ENCODE results near the gene ARHGAP6. TPM values are rescaled to one million over a fixed set of nuclear protein-coding genes. Genes with fewer than 3 reads are reported as not detected.
"Not testable (repeated sequence)": the region's sequence is repeated elsewhere in the genome, so short reads cannot be mapped to it uniquely, and the experiment has no call there.

Gene ARHGAP6
- total and polyA plus RNA-seq, 2 of the 4 experiments (the other 2 are of a cell fraction): 1.4 to 1.8 TPM

DNA sequence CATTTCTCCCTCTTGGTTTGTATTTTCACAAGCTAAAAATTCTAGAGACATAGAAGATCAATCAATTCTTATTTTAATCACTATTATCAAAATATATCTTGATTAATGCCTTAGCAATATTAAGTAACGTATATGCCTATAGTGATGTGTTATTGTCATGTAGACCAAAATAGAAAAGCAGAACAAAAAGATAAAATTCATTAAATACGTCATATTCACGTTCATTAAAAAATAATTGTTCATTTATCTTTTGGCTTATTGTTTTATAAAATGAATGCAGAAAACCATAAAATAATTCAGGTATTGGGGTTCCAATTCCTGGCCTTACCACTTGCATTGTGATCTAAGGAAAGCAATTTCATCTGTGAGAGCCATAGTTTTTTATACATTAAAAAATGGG, 300.3 kb downstream of the ARHGAP6 start (continued):
- TF ChIP-seq SMC3 (IDR thresholded peaks at IDR 0.05; ENCODE audit: low read depth, low read length) (no peak), POLR2A (IDR thresholded peaks at IDR 0.05; ENCODE audit: low read depth, low read length) (no peak), MAZ (IDR thresholded peaks at IDR 0.05; ENCODE audit: borderline replicate concordance, low read depth, low read length) (no peak)

DNA sequence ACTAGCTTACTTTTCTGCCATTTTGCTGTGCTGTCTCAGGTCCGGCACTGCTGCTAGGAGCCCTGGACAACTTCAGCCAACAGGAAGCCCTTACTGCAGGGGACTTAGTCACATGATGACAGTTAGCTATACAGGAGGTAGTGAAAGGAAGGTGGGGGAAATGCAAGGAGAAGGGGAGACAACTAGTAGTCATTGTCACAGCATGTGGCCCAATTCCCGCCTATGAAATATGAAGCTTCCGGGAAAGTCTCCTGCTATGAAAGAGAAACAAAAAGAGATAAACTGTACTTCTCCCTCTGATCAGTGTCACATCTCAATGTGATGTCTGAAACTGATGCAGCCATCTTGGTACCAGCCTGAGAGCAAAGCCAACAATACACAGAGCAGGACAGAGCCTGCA, 300.9 kb downstream of the ARHGAP6 start:
- Histone ChIP-seq H3K4me3 (ENCODE audit: insufficient read depth, low read depth, low read length) (no peak overlapping the region), H3K4me1 (ENCODE audit: control insufficient read depth, insufficient read depth, low read length) (peaks cover 1% of the 10 kb centered on the region; the same call in 1 of the 2 replicates), H4K20me1 (ENCODE audit: insufficient read depth, low read length) (no peaks in the 10 kb centered on the region), H3K36me3 (ENCODE audit: control insufficient read depth, insufficient read depth, low read length) (no peaks in the 10 kb centered on the region), H3K18ac (ENCODE audit: low read depth, low read length) (no peak overlapping the region), H3K27me3 (ENCODE audit: control insufficient read depth, insufficient read depth, low read length) (no peaks in the 10 kb centered on the region), H3K9me3 (ENCODE audit: control insufficient read depth, insufficient read depth, low read length) (no peaks in the 10 kb centered on the region), H3K4ac (ENCODE audit: low read depth, low read length) (no peak overlapping the region), H3K9ac (ENCODE audit: low read depth, low read length) (no peak overlapping the region), H2BK120ac (ENCODE audit: low read depth, low read length) (no peak overlapping the region), H3K56ac (ENCODE audit: extremely low read depth, insufficient read depth, low read length) (no peak overlapping the region), H3K79me1 (ENCODE audit: low read depth in 1 of 2, low read length in 2 of 2) (no peaks in the 10 kb centered on the region), H2AFZ (replicated peaks; ENCODE audit: low read length, poor library complexity) (no peak overlapping the region), H4K91ac (ENCODE audit: insufficient read depth, low read depth, low read length) (no peak overlapping the region), H3K27ac (ENCODE audit: insufficient read depth, low read length) (no peak overlapping the region), H2BK20ac (ENCODE audit: low read depth, low read length) (no peak overlapping the region), H2BK5ac (ENCODE audit: low read depth, low read length, poor library complexity, severe bottlenecking) (no peak overlapping the region), H3K9me1 (ENCODE audit: insufficient read depth, low read length) (0 out of 2 replicates have a peak, but pooled peaks cover 3% of the 10 kb centered on the region), H2AK5ac (ENCODE audit: low read depth, low read length) (no peak overlapping the region), H4K5ac (ENCODE audit: low read depth, low read length) (no peak overlapping the region), H2BK15ac (ENCODE audit: low read depth, low read length) (no peak overlapping the region), H4K8ac (ENCODE audit: low read depth in 2 of 2, low read length in 2 of 2) (no peak overlapping the region), H3K23ac (ENCODE audit: low read depth, low read length) (no peak overlapping the region), H2AK9ac (replicated peaks; ENCODE audit: low read depth, low read length, poor library complexity) (no peak overlapping the region), H3K14ac (replicated peaks; ENCODE audit: low read depth, low read length) (no peak overlapping the region), H3K4me2 (ENCODE audit: low read depth, low read length) (no peak overlapping the region)
- no TSS peak for BruUV-seq (replicated peaks)
- dilution Hi-C loops (cut with HindIII; ENCODE audit: low sequenced_read_pairs, unreplicated experiment): no loop called here
- ChIA-PET CTCF (no interaction called here), POLR2A (ENCODE audit: unreplicated experiment) (no interaction called here)
- ATAC-seq (ENCODE audit: low read depth) (no peak), DNase-seq (no peak)
- WGBS, 2 experiments (ENCODE audit: extremely low coverage in 2 of 2, insufficient read length in 1 of 2): no CpG with 5 or more reads among the region's 3 CpGs
- in situ Hi-C loops (cut with MboI; ENCODE audit: low sequenced_read_pairs): no loop called here
- intact Hi-C loops (cut with micrococcal nuclease): no loop called here
- TF ChIP-seq MAFK (IDR thresholded peaks at IDR 0.05; ENCODE audit: low read depth, low read length) (no peak), RCOR1 (IDR thresholded peaks at IDR 0.05; ENCODE audit: insufficient replicate concordance, low read length) (no peak), POLR2A (IDR thresholded peaks at IDR 0.05; ENCODE audit: low read depth, low read length) (no peak), RFX5 (IDR thresholded peaks at IDR 0.05; ENCODE audit: low read depth, low read length) (no peak), MXI1 (IDR thresholded peaks at IDR 0.05; ENCODE audit: borderline replicate concordance, low read depth, low read length) (no peak)

DNA sequence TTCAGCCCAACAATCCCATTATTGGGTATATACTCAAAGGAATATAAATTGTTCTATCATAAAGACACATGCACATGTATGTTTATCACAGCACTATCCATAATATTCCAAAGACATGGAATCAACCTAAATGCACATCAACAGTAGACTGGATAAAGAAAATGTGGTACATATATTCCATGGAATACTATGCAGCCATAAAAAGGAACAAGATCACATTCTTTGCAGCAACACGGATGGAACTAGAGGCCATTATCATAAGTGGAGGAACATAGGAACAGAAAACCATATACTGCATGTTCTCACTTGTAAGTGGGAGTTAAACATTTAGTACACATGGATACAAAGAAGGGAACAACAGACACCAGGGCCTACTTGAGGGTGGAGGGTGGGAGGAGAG, 301.9 kb downstream of the ARHGAP6 start:
- H3K4me1 ChIP-seq (ENCODE audit: control insufficient read depth, insufficient read depth, low read length); H2BK5ac ChIP-seq (ENCODE audit: low read depth, low read length, poor library complexity, severe bottlenecking); H3K4ac ChIP-seq (ENCODE audit: low read depth, low read length); H3K9ac ChIP-seq (ENCODE audit: low read depth, low read length); H3K4me3 ChIP-seq (ENCODE audit: insufficient read depth, low read depth, low read length); H4K8ac ChIP-seq (ENCODE audit: low read depth in 2 of 2, low read length in 2 of 2); H4K5ac ChIP-seq (ENCODE audit: low read depth, low read length); H2BK20ac ChIP-seq (ENCODE audit: low read depth, low read length); H3K9me3 ChIP-seq (ENCODE audit: control insufficient read depth, insufficient read depth, low read length); H3K79me1 ChIP-seq (ENCODE audit: low read depth in 1 of 2, low read length in 2 of 2); ATAC-seq (ENCODE audit: low read depth); H3K9me1 ChIP-seq (ENCODE audit: insufficient read depth, low read length); H3K23ac ChIP-seq (ENCODE audit: low read depth, low read length); H3K27ac ChIP-seq (ENCODE audit: insufficient read depth, low read length); dilution Hi-C loops (cut with HindIII; ENCODE audit: low sequenced_read_pairs, unreplicated experiment); H2AFZ ChIP-seq (replicated peaks; ENCODE audit: low read length, poor library complexity); H3K18ac ChIP-seq (ENCODE audit: low read depth, low read length); DNase-seq; H2BK15ac ChIP-seq (ENCODE audit: low read depth, low read length); H3K14ac ChIP-seq (replicated peaks; ENCODE audit: low read depth, low read length); H2AK5ac ChIP-seq (ENCODE audit: low read depth, low read length); POLR2A ChIA-PET (ENCODE audit: unreplicated experiment); H3K56ac ChIP-seq (ENCODE audit: extremely low read depth, insufficient read depth, low read length); CTCF ChIA-PET; H2BK120ac ChIP-seq (ENCODE audit: low read depth, low read length); H3K27me3 ChIP-seq (ENCODE audit: control insufficient read depth, insufficient read depth, low read length); intact Hi-C loops (cut with micrococcal nuclease); in situ Hi-C loops (cut with MboI; ENCODE audit: low sequenced_read_pairs); H4K91ac ChIP-seq (ENCODE audit: insufficient read depth, low read depth, low read length); BruUV-seq (replicated peaks); H3K36me3 ChIP-seq (ENCODE audit: control insufficient read depth, insufficient read depth, low read length); H2AK9ac ChIP-seq (replicated peaks; ENCODE audit: low read depth, low read length, poor library complexity); H4K20me1 ChIP-seq (ENCODE audit: insufficient read depth, low read length); H3K4me2 ChIP-seq (ENCODE audit: low read depth, low read length): not testable (repeated sequence)
- WGBS, 2 experiments (ENCODE audit: extremely low coverage in 2 of 2, insufficient read length in 1 of 2): no CpG with 5 or more reads among the region's 1 CpG
